ENCODE results near the gene PKP2. TPM values are rescaled to one million over a fixed set of nuclear protein-coding genes. Genes with fewer than 3 reads are reported as not detected.

PKP2 gene
- total and polyA plus RNA-seq, 2 of the 13 experiments (the other 11 are each of a cell fraction or from before 2014, with no cell fraction given): 15.1 to 25.3 TPM

- TF ChIP-seq REST (IDR thresholded peaks at IDR 0.05; ENCODE audit: borderline replicate concordance in 1 of 2, low read depth in 1 of 2, low read length in 2 of 2) (0 out of 4 replicates have a peak, but pooled peaks of 1 of the 2 experiments have one; percentile 17), PAXIP1 (CRISPR knock-in tag; conservative IDR thresholded peaks at IDR 0.05) (no peak), MZF1 (CRISPR knock-in tag; IDR thresholded peaks at IDR 0.05; ENCODE audit: borderline replicate concordance) (no peak), MED1 (CRISPR knock-in tag; IDR thresholded peaks at IDR 0.05) (peak; percentile 51), PLRG1 (conservative IDR thresholded peaks at IDR 0.05) (no peak), PREB (CRISPR knock-in tag; IDR thresholded peaks at IDR 0.05) (no peak), KDM4B (CRISPR knock-in tag; IDR thresholded peaks at IDR 0.05) (peak; percentile 26; the same call in 1 of the 2 replicates), ZNF580 (CRISPR knock-in tag; IDR thresholded peaks at IDR 0.05; ENCODE audit: borderline replicate concordance, low read depth) (peak; percentile 81), ZNF740 (CRISPR knock-in tag; IDR thresholded peaks at IDR 0.05) (no peak), ARID5B (CRISPR knock-in tag; IDR thresholded peaks at IDR 0.05) (no peak), ZNF362 (CRISPR knock-in tag; IDR thresholded peaks at IDR 0.05; ENCODE audit: borderline replicate concordance) (peak; percentile 56; the same call in 1 of the 2 replicates), FOXK2 (IDR thresholded peaks at IDR 0.05) (no peak), TOPORS (CRISPR knock-in tag; IDR thresholded peaks at IDR 0.05) (0 out of 2 replicates have a peak, but pooled peaks have one; percentile 47), ZBTB7A (CRISPR knock-in tag; IDR thresholded peaks at IDR 0.05) (peak; percentile 10; the same call in 1 of the 2 replicates)
These were observed 141.4 kb downstream of the PKP2 start (continued) for GRCh38 chr12:32755051-32755653.
